Measurements from ENCODE around the gene CD8A.

Gene CD8A

GRCh38 chr2:86776532-86776931, 14.2 kb downstream of the CD8A start:
- DNase-seq (ENCODE audit: low read depth), result no peak
- no peak for TF ChIP-seq CTCF (IDR thresholded peaks at IDR 0.05; ENCODE audit: control insufficient read depth, extremely low read depth, insufficient read depth)
- H3K4me3 ChIP-seq (ENCODE audit: low read depth, low read length), result no peak overlapping the region

DNA sequence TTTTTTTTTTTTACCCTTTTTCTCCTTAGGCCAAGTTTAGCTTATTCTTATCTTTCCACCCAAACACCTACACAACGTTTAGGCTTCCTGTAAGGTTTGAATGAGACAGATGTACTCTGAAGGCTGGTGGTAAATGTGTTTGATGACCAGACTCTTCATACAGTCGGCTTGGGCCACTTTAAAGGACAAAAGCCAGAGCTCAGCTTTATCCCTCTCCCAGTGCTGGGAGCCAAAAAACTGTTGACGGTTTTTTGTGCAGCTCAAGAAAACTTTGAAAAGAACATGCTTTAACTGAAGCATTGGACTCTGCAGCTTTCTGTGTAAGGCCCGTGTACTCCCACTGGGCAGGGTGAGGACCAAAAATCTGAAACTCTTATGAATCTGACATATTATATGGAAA, 15.4 kb downstream of the CD8A start:
- no peak for TF ChIP-seq CTCF (IDR thresholded peaks at IDR 0.05; ENCODE audit: control insufficient read depth, extremely low read depth, insufficient read depth)
- no peak for DNase-seq (ENCODE audit: low read depth)
- no peak overlapping the region for H3K4me3 ChIP-seq (ENCODE audit: low read depth, low read length)

- DNase-seq (ENCODE audit: low read depth), result no peak
- no peak for TF ChIP-seq CTCF (IDR thresholded peaks at IDR 0.05; ENCODE audit: control insufficient read depth, extremely low read depth, insufficient read depth)
- H3K4me3 ChIP-seq (ENCODE audit: low read depth, low read length), result no peak overlapping the region
Measured at GRCh38 chr2:86774862-86775261, 15.9 kb downstream of the CD8A start.

DNA sequence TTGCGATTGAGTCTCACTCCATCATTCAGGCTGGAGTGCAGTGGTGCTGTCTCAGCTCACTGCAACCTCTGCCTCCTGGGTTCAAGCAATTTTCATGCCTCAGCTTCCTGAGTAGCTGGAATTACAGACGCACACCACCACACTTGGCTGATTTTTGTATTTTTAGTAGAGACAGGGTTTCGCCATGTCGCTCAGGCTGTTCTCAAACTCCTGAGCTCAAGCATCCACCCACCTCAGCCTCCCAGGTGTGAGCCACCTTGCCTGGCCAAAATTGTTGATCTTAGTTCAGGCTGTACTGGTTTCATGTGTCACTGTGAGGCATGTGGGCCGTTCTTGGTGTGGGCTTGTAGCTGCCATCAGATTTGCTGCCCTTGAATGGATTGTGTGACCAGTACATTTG, 18.1 kb downstream of the CD8A start:
- no peak overlapping the region for H3K4me3 ChIP-seq (ENCODE audit: low read depth, low read length)
- no peak for DNase-seq (ENCODE audit: low read depth)
- TF ChIP-seq CTCF (IDR thresholded peaks at IDR 0.05; ENCODE audit: control insufficient read depth, extremely low read depth, insufficient read depth), result no peak

DNA sequence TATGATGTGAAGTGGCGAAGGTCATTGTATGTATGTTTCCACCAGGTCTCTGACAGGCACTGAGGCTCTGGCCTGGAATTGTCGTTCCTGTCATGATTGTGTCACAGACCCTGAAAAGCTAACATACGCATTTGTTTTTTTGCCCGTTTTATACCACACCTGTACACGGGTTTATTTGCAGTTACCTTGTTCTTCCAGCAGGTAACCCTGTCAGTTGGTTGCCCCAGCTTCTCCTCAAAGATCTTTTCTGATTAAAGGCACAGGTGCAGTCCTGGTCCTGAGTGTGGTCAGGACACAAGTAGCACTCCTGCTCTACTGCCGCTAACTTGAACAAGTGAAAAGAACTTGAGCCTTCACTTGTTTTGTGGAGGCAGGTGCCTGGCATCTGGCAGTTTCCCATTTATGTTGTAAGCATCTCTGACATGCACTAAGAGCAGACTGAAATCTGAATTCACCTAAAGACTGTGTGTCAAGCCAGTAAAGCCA, 19.9 kb downstream of the CD8A start:
- no peak for DNase-seq (ENCODE audit: low read depth)
- no peak for TF ChIP-seq CTCF (IDR thresholded peaks at IDR 0.05; ENCODE audit: control insufficient read depth, extremely low read depth, insufficient read depth)
- H3K4me3 ChIP-seq (ENCODE audit: low read depth, low read length), result no peak overlapping the region

- TF ChIP-seq CTCF (IDR thresholded peaks at IDR 0.05; ENCODE audit: control insufficient read depth, extremely low read depth, insufficient read depth), result no peak
- no peak for DNase-seq (ENCODE audit: low read depth)
- no peak overlapping the region for H3K4me3 ChIP-seq (ENCODE audit: low read depth, low read length)
Measured at GRCh38 chr2:86769838-86770237, 20.9 kb downstream of the CD8A start.

- TF ChIP-seq CTCF (IDR thresholded peaks at IDR 0.05; ENCODE audit: control insufficient read depth, extremely low read depth, insufficient read depth), result no peak
- no peak for DNase-seq (ENCODE audit: low read depth)
- H3K4me3 ChIP-seq (ENCODE audit: low read depth, low read length), result no peak overlapping the region
Measured at GRCh38 chr2:86768189-86768949, 22.3 kb downstream of the CD8A start.
